ENCODE results near the gene C1orf105. TPM values are rescaled to one million over a fixed set of nuclear protein-coding genes. Genes with fewer than 3 reads are reported as not detected.
A peak's percentile ranks its signal among the peaks of the same experiment; 100 is the strongest.
"Not testable (repeated sequence)": the region's sequence is repeated elsewhere in the genome, so short reads cannot be mapped to it uniquely, and the experiment has no call there.

C1orf105 gene
- total RNA-seq, 1 experiment from 2014 or later = not detected

DNA sequence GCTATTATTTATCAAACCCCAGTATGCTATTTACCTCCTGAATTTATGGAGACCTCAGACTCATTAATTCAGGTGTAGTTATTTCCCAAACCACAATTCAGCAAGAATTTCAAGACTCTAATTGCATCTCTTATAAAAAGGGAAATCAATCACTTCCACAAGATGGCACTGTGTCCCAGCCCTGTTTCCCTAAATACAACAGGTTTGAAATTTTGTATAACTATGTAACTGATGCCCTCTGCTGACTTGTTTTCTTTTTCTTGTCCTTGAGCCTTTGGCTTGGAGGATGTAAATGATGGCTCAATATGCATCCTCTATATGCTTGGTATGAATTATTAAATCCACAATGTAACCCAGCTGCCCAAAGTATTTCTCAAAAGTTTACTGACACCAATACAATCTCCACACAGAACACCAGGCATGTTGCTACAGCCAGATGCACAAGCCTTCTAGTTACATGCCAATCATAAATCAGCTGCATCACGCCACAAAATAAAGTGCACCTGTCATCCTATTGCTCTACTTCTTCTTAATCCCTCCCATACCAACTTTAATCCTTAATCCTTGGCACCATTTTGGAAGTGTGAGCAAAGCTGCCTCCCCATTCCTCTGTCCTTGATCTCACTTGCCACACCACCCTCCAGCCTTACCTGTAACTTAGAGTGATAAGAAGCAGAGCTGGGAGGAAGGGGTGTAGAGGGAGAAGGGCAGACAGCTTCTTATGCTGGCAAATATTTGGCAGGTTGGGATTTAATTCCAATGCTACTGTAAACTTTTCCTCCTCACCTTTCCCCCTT, 9.0 kb downstream of the C1orf105 start:
- H3K4me3 ChIP-seq (ENCODE audit: insufficient read depth, low read depth, low read length) = no peak overlapping the region
- H3K36me3 ChIP-seq (replicated peaks; ENCODE audit: control insufficient read depth, insufficient read depth, low read length) = no peaks in the 10 kb centered on the region
- H3K27me3 ChIP-seq (ENCODE audit: control insufficient read depth, insufficient read depth, low read length) = no peaks in the 10 kb centered on the region
- DNase-seq = peak; percentile 38

DNA sequence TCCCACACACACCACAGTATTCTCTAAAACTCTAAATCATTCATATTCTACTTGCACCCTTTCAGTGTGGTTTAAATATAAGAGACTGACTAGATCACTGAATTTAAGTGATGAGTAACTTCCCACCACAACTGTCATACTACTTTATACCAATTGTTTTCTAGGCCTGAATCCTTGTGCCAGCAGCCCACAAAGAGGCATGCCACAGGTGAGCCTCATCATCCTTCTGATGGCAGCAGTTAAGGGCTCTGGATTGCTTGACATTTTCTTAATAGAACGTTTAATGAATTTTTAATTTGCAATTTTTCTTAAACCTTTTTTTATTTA, 9.6 kb downstream of the C1orf105 start:
- H3K27me3 ChIP-seq (ENCODE audit: control insufficient read depth, insufficient read depth, low read length) = no peaks in the 10 kb centered on the region
- H3K4me3 ChIP-seq (ENCODE audit: insufficient read depth, low read depth, low read length) = no peak overlapping the region
- no peak for DNase-seq
- no peaks in the 10 kb centered on the region for H3K36me3 ChIP-seq (replicated peaks; ENCODE audit: control insufficient read depth, insufficient read depth, low read length)

DNA sequence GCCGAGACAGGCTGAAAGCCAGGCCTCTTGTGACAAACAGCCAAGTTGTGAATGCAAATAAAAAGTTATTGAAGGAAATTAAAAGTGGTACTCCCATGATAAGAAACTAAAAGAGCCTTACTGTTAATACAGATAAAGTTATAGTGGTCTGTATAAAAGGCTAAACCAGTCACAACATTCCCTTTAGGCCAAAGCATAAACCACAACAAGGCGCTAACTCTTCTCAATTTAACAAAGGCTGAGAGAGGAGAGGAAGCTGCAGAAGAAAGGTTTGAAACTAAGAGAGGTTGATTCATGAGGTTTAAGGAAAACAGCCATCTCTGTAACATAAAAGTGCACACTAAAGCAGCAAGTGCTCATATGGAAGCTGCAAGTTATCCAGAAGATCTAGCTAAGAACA, 10.7 kb downstream of the C1orf105 start:
- Histone ChIP-seq H3K27me3 (ENCODE audit: control insufficient read depth, insufficient read depth, low read length) (no peaks in the 10 kb centered on the region), H3K4me3 (ENCODE audit: insufficient read depth, low read depth, low read length) (no peak overlapping the region), H3K36me3 (replicated peaks; ENCODE audit: control insufficient read depth, insufficient read depth, low read length) (no peaks in the 10 kb centered on the region)
- DNase-seq = no peak

GRCh38 chr1:172431721-172432192, 11.3 kb downstream of the C1orf105 start:
- no peak overlapping the region for H3K4me3 ChIP-seq (ENCODE audit: insufficient read depth, low read depth, low read length)
- DNase-seq = no peak
- no peaks in the 10 kb centered on the region for H3K36me3 ChIP-seq (replicated peaks; ENCODE audit: control insufficient read depth, insufficient read depth, low read length)
- H3K27me3 ChIP-seq (ENCODE audit: control insufficient read depth, insufficient read depth, low read length) = no peaks in the 10 kb centered on the region

DNA sequence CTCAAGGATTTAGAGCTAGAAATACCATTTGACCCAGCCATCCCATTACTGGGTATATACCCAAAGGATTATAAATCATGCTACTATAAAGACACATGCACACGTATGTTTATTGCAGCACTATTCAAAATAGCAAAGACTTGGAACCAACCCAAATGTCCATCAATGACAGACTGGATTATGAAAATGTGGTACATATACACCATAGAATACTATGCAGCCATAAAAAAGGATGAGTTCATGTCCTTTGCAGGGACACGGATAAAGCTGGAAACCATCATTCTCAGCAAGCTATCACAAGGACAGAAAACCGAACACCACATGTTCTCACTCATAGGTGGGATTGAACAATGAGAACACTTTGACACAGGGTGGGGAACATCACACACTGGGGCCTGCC, 16.7 kb downstream of the C1orf105 start:
- DNase-seq; H3K4me3 ChIP-seq (ENCODE audit: insufficient read depth, low read depth, low read length); H3K27me3 ChIP-seq (ENCODE audit: control insufficient read depth, insufficient read depth, low read length); H3K36me3 ChIP-seq (replicated peaks; ENCODE audit: control insufficient read depth, insufficient read depth, low read length): not testable (repeated sequence)

- no peaks in the 10 kb centered on the region for H3K27me3 ChIP-seq (ENCODE audit: control insufficient read depth, insufficient read depth, low read length)
- peaks cover 3% of the 10 kb centered on the region; the same call in 1 of the 2 replicates for H3K36me3 ChIP-seq (replicated peaks; ENCODE audit: control insufficient read depth, insufficient read depth, low read length)
- no peak for DNase-seq
- H3K4me3 ChIP-seq (ENCODE audit: insufficient read depth, low read depth, low read length) = no peak overlapping the region
Observed at GRCh38 chr1:172442404-172442803, 21.9 kb downstream of the C1orf105 start.

DNA sequence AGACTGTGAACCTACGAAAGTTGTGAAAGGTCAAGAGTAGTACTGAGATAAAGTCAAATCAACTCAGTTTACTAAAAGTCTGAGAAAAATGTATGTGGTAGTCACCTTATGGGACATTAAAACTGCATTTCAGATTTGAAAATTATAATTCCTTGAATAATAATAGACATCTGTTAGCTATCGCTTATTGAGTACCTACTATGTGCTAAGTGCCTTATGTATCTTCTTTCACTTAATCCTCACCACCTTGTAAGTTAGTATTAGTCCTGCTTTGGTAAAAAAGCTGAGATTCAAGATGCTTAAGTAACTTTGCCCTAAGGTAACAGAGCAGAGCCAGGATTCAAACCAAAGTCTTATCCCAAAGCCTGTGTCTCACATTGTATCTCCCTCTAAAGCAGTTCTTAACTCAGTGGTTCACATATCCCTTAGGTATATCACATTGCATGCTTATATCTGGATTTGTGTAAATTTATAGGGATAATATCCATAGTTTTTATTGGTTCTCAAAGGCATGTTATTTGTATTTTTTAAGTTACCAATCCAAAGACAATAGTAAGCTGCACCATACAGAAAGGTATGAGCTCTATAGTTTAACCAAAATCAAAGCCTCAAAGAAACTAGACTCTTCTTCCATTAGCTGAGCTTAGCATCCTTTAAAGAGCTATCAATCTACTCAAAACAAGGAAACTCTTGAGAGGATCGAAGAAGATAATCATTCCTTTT, 22.5 kb downstream of the C1orf105 start:
- no peaks in the 10 kb centered on the region for H3K27me3 ChIP-seq (ENCODE audit: control insufficient read depth, insufficient read depth, low read length)
- no peak for DNase-seq
- peak overlapping the region; percentile 86 for H3K4me3 ChIP-seq (ENCODE audit: insufficient read depth, low read depth, low read length)
- H3K36me3 ChIP-seq (replicated peaks; ENCODE audit: control insufficient read depth, insufficient read depth, low read length) = peaks cover 3% of the 10 kb centered on the region; the same call in 1 of the 2 replicates

- peak within 1 kb of the TSS; percentile 86 for H3K4me3 ChIP-seq (ENCODE audit: insufficient read depth, low read depth, low read length)
- peak; percentile 90 for DNase-seq
- H3K27me3 ChIP-seq (ENCODE audit: control insufficient read depth, insufficient read depth, low read length) = no peaks in the 10 kb centered on the region
- peaks cover 3% of the 10 kb centered on the region; the same call in 1 of the 2 replicates for H3K36me3 ChIP-seq (replicated peaks; ENCODE audit: control insufficient read depth, insufficient read depth, low read length)
Observed at GRCh38 chr1:172443666-172444453, 23.4 kb downstream of the C1orf105 start, which contains the start of gene PIGC. TSS of gene PIGC (minus strand) at chr1:172444069. CDS start at chr1:172442622, 1,447 bp downstream.

DNA sequence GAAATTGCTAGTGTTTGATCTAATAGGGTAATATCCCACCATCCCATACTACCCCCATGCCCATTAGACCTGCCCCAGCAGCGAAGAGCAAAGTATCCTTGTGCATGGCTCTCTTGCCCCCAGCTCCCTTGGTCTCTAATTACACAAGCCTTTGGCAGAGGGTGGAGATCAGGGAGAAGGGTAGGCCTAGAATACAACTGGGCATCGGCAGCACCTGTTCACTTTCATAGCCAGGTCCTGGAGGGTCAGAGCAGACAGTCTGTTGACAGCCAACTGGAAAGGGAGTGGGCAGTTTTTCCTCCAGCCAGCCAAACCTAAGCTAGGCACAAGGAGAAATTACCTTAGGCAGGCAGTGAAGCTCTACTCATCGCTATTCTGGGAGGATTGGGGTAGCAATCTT, 26.1 kb downstream of the C1orf105 start:
- peaks cover 3% of the 10 kb centered on the region; the same call in 1 of the 2 replicates for H3K36me3 ChIP-seq (replicated peaks; ENCODE audit: control insufficient read depth, insufficient read depth, low read length)
- no peak for DNase-seq
- no peaks in the 10 kb centered on the region for H3K27me3 ChIP-seq (ENCODE audit: control insufficient read depth, insufficient read depth, low read length)
- no peak overlapping the region for H3K4me3 ChIP-seq (ENCODE audit: insufficient read depth, low read depth, low read length)

DNA sequence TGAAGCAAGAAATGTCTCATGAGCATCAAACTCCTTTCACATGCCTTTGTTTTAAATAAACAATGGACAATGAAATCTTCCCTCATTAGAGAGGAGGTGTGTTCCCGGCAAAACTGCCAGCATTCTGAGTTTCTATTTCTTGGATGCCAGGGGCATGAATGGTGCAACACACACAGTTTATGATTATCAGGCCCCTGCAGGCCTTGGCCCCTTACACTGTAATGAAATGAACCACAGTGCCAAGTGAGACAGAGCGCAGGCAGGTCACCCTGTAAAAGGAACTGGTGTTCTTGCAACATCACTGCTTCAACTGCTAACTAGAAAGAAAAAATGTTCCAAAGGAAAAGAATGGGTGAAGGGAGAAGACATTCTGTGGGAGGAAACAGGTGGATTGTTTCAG, 27.2 kb downstream of the C1orf105 start:
- no peaks in the 10 kb centered on the region for H3K27me3 ChIP-seq (ENCODE audit: control insufficient read depth, insufficient read depth, low read length)
- no peaks in the 10 kb centered on the region for H3K36me3 ChIP-seq (replicated peaks; ENCODE audit: control insufficient read depth, insufficient read depth, low read length)
- no peak for DNase-seq
- H3K4me3 ChIP-seq (ENCODE audit: insufficient read depth, low read depth, low read length) = no peak overlapping the region

DNA sequence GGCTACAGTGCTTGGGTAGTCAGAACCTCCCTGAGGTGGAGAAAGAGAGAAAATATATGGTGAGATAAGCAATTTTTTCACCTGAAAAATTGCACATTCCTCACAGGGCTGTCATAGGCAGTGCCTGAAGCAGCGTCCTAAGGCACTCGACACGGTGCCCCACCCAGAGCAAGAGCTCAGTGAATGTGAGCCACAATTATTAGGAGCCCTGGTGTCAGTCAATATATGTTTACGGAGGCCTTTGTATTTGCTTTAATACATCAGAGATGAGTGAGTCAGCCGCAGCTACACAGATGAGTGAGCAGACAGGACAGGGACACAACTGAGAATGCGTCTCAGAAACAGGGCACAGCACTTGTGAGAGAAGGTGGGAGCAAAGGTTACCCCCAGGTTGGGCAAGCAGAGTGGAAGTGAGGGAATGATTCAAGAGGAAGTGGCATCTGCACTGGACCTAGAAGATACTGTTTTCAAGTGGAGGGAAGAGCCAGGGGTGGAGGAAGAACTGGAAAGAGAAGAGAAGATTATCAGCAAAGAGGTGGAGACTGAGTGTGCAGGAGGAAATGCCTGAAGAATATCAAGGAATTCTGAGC, 28.6 kb downstream of the C1orf105 start:
- H3K27me3 ChIP-seq (ENCODE audit: control insufficient read depth, insufficient read depth, low read length) = no peaks in the 10 kb centered on the region
- H3K36me3 ChIP-seq (replicated peaks; ENCODE audit: control insufficient read depth, insufficient read depth, low read length) = no peaks in the 10 kb centered on the region
- no peak for DNase-seq
- H3K4me3 ChIP-seq (ENCODE audit: insufficient read depth, low read depth, low read length) = no peak overlapping the region

GRCh38 chr1:172449585-172450523, 29.4 kb downstream of the C1orf105 start:
- H3K27me3 ChIP-seq (ENCODE audit: control insufficient read depth, insufficient read depth, low read length) = no peaks in the 10 kb centered on the region
- DNase-seq = peak; percentile 65
- H3K36me3 ChIP-seq (replicated peaks; ENCODE audit: control insufficient read depth, insufficient read depth, low read length) = no peaks in the 10 kb centered on the region
- no peak overlapping the region for H3K4me3 ChIP-seq (ENCODE audit: insufficient read depth, low read depth, low read length)

DNA sequence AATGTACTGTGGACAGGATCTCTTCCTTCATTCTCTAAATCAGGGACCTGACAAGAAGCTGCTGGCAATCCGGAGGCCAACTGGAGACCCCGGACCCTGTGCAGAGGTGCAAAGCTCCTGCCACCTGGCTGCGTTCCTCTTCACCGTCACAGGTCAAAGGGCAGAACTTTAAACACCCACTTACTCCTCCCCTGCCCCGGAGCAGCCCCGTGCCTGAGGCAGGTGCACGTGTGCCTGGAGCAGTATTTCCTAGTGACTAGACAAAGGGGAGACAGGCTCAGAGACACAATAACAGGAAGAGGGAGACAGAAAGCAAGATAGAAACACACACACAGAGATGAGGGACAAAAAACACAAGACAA, 30.0 kb downstream of the C1orf105 start:
- DNase-seq = no peak
- H3K27me3 ChIP-seq (ENCODE audit: control insufficient read depth, insufficient read depth, low read length) = no peaks in the 10 kb centered on the region
- no peak overlapping the region for H3K4me3 ChIP-seq (ENCODE audit: insufficient read depth, low read depth, low read length)
- no peaks in the 10 kb centered on the region for H3K36me3 ChIP-seq (replicated peaks; ENCODE audit: control insufficient read depth, insufficient read depth, low read length)
